CD14-positive monocyte (primary cell): ENCODE measurements around the gene TMIGD1. TPM values are rescaled to one million over a fixed set of nuclear protein-coding genes. Genes with fewer than 3 reads are reported as not detected.

Experiments used
- DNase-seq, 3 donors: peaks; one replicate each; pipeline ENCODE4 v3.0.0-alpha.2; 2011 to 2022
- H2AFZ ChIP-seq: 2 replicates; pipeline ENCODE4 v1.6.0; 2012; ENCODE audit warnings: mild to moderate bottlenecking, low read depth, low read length, inconsistent platforms; ENCODE audit not compliant: insufficient read depth, poor library complexity, severe bottlenecking
- H3K27ac ChIP-seq, 2 donors: 1 replicate in 1 of 2; 2 replicates in 1 of 2; pipeline ENCODE4 v1.5.1; 2012 to 2013; ENCODE audit warnings: low read length in 2 of 2, control low read depth in 1 of 2, inconsistent platforms in 1 of 2, low read depth in 1 of 2, mild to moderate bottlenecking in 1 of 2
- H3K27me3 ChIP-seq, 2 donors: one replicate each; pipeline versions ENCODE4 v1.6.0 to v1.6.1; 2011 to 2013; ENCODE audit warnings: low read length in 2 of 2; ENCODE audit not compliant: control insufficient read depth in 2 of 2, insufficient read depth in 2 of 2
- H3K36me3 ChIP-seq, 2 donors: replicated peaks in 1 of 2; 1 replicate in 1 of 2; 2 replicates in 1 of 2; pipeline versions ENCODE4 v1.5.1 to v1.6.1; 2012 to 2013; ENCODE audit warnings: low read length in 2 of 2, control low read depth in 1 of 2, inconsistent platforms in 1 of 2, mild to moderate bottlenecking in 1 of 2; ENCODE audit not compliant: insufficient read depth in 2 of 2, control insufficient read depth in 1 of 2
- H3K4me1 ChIP-seq, 2 donors: 1 replicate in 1 of 2; 2 replicates in 1 of 2; pipeline versions ENCODE4 v1.5.1 to v1.6.1; 2012 to 2013; ENCODE audit warnings: low read length in 2 of 2, control low read depth in 1 of 2, inconsistent platforms in 1 of 2, mild to moderate bottlenecking in 1 of 2, moderate library complexity in 1 of 2; ENCODE audit not compliant: insufficient read depth in 2 of 2, control insufficient read depth in 1 of 2
- H3K4me2 ChIP-seq: replicated peaks from 2 replicates; pipeline ENCODE3; 2012; ENCODE audit warnings: low read length, moderate library complexity, mild to moderate bottlenecking; ENCODE audit not compliant: poor library complexity, severe bottlenecking; ENCODE audit errors: extremely low read depth
- H3K4me3 ChIP-seq, 3 experiments: fragments of 200-600 bp in 1 of 3; sonication (generic) in 1 of 3; replicated peaks in 1 of 3; 1 replicate in 2 of 3; 2 replicates in 1 of 3; pipeline ENCODE4 v1.5.1; 2011 to 2013; ENCODE audit warnings: low read length in 3 of 3, mild to moderate bottlenecking in 3 of 3, control low read depth in 2 of 3, low read depth in 2 of 3, inconsistent platforms in 1 of 3, moderate library complexity in 1 of 3
- H3K79me2 ChIP-seq: 2 replicates; pipeline ENCODE4 v1.6.0; 2012; ENCODE audit warnings: mild to moderate bottlenecking, control low read depth, inconsistent platforms, low read length, moderate library complexity; ENCODE audit not compliant: insufficient read depth
- H3K9ac ChIP-seq: 2 replicates; pipeline ENCODE4 v1.6.0; 2017; ENCODE audit warnings: low read length, mild to moderate bottlenecking; ENCODE audit not compliant: insufficient read depth, poor library complexity, severe bottlenecking
- H3K9me3 ChIP-seq, 2 donors: replicated peaks in 1 of 2; 1 replicate in 1 of 2; 2 replicates in 1 of 2; pipeline versions ENCODE4 v1.5.1 to v1.6.1; 2012 to 2013; ENCODE audit warnings: low read length in 2 of 2, control low read depth in 1 of 2; ENCODE audit not compliant: control insufficient read depth in 1 of 2, insufficient read depth in 1 of 2
- H4K20me1 ChIP-seq: 2 replicates; pipeline ENCODE4 v1.6.0; 2012; ENCODE audit warnings: mild to moderate bottlenecking, low read length, control low read depth, moderate library complexity; ENCODE audit not compliant: insufficient read depth
- H3K27ac Mint-ChIP-seq, 7 donors: one replicate each; pipeline ENCODE4 v1.8.0; 2020; ENCODE audit warnings: mild to moderate bottlenecking in 7 of 7, mixed read lengths in 7 of 7, moderate library complexity in 6 of 7, inconsistent platforms in 2 of 7
- H3K27me3 Mint-ChIP-seq, 3 donors: one replicate each; pipeline ENCODE4 v1.8.0; 2021 to 2022; ENCODE audit warnings: low read depth in 3 of 3, mild to moderate bottlenecking in 3 of 3, mixed read lengths in 3 of 3, moderate library complexity in 3 of 3, inconsistent platforms in 1 of 3
- H3K36me3 Mint-ChIP-seq, 2 donors: one replicate each; pipeline ENCODE4 v1.8.0; 2020; ENCODE audit warnings: mixed read lengths in 2 of 2, inconsistent platforms in 1 of 2, mild to moderate bottlenecking in 1 of 2
- H3K4me1 Mint-ChIP-seq: one replicate; pipeline ENCODE4 v1.8.0; 2020; ENCODE audit warnings: mild to moderate bottlenecking, mixed read lengths
- H3K4me3 Mint-ChIP-seq, 2 donors: one replicate each; pipeline ENCODE4 v1.8.0; 2020; ENCODE audit warnings: mild to moderate bottlenecking in 2 of 2, mixed read lengths in 2 of 2, moderate library complexity in 1 of 2
- H3K9me3 Mint-ChIP-seq, 7 donors: one replicate each; pipeline ENCODE4 v1.8.0; 2020 to 2022; ENCODE audit warnings: mixed read lengths in 7 of 7, mild to moderate bottlenecking in 6 of 7, moderate library complexity in 6 of 7, inconsistent platforms in 2 of 7
- CTCF ChIP-seq: fragments of 200-600 bp; IDR thresholded peaks from one replicate; pipeline ENCODE4 v1.8.0; 2022; ENCODE audit warnings: antibody characterized with exemption, mild to moderate bottlenecking
- WGBS: methylation state at CpG from one replicate; pipeline ENCODE4 v1.1.5; 2013; ENCODE audit warnings: missing lambda C conversion rate; ENCODE audit not compliant: insufficient coverage; 5-methylcytosine and 5-hydroxymethylcytosine counted together
- intact Hi-C, 2 donors: fragments of 100-400 bp; cut with micrococcal nuclease; formaldehyde crosslinking; loops; one replicate each; pipeline versions ENCODE4 v1.15.0 to v1.15.1; 2023
- polyA plus RNA-seq, 3 donors: library from polyadenylated mRNA; depleted of rRNA in 1 of 3; unstranded in 2 of 3; stranded (reverse) in 1 of 3; fragments of 300-500 nt in 2 of 3; fragments of >200 nt in 1 of 3; fragmentation: Illumina TruSeq in 2 of 3; gene quantifications; 1 replicate in 2 of 3; 2 replicates in 1 of 3; pipeline ENCODE4 v1.2.3, GENCODE V29; 2012 to 2021

Gene TMIGD1
- polyA plus RNA-seq, 3 donors: not detected

GRCh38 chr17:30275911-30276310 is 57.9 kb downstream of the TMIGD1 start:
- peaks cover 60 to 94% of the 10 kb centered on the region in 2 donors for H3K36me3 ChIP-seq
- Mint-ChIP-seq H3K27me3 (peaks cover 0 to 2% (median 0%) of the 10 kb centered on the region in 3 donors), H3K27ac (peak overlapping the region in 1 of 7 donors; percentile 18), H3K9me3 (no peaks in the 10 kb centered on the region), H3K36me3 (peaks cover 71 to 80% of the 10 kb centered on the region in 2 donors), H3K4me1 (no peaks in the 10 kb centered on the region), H3K4me3 (no peak overlapping the region)
- WGBS: no CpG with 5 or more reads among the region's 2 CpGs
- TF ChIP-seq CTCF: no peak
- H2AFZ ChIP-seq: no peak overlapping the region
- H3K9me3 ChIP-seq: no peaks in the 10 kb centered on the region
- DNase-seq: no peak
- no peaks in the 10 kb centered on the region for H3K4me1 ChIP-seq
- H3K27me3 ChIP-seq: no peaks in the 10 kb centered on the region
- H4K20me1 ChIP-seq: no peaks in the 10 kb centered on the region
- no peak overlapping the region for H3K4me3 ChIP-seq
- H3K4me2 ChIP-seq: no peak overlapping the region
- H3K27ac ChIP-seq: no peak overlapping the region
- no peak overlapping the region for H3K9ac ChIP-seq
- intact Hi-C loops: no loop called here
- no peaks in the 10 kb centered on the region for H3K79me2 ChIP-seq

GRCh38 chr17:30274887-30275286 is 59.0 kb downstream of the TMIGD1 start:
- Histone ChIP-seq H3K4me3 (no peak overlapping the region), H3K9me3 (no peaks in the 10 kb centered on the region), H2AFZ (no peak overlapping the region), H3K9ac (no peak overlapping the region), H3K79me2 (no peaks in the 10 kb centered on the region), H3K4me1 (no peaks in the 10 kb centered on the region), H3K27ac (no peak overlapping the region), H3K36me3 (peaks cover 61 to 94% of the 10 kb centered on the region in 2 donors), H3K27me3 (no peaks in the 10 kb centered on the region), H3K4me2 (no peak overlapping the region), H4K20me1 (no peaks in the 10 kb centered on the region)
- intact Hi-C loops: no loop called here
- Mint-ChIP-seq H3K4me3 (no peak overlapping the region), H3K9me3 (no peaks in the 10 kb centered on the region), H3K36me3 (peaks cover 71 to 80% of the 10 kb centered on the region in 2 donors), H3K27me3 (peaks cover 0 to 2% (median 0%) of the 10 kb centered on the region in 3 donors), H3K4me1 (no peaks in the 10 kb centered on the region), H3K27ac (peak overlapping the region in 3 of 7 donors; percentile 7 to 60 (median 15))
- no peak for DNase-seq
- TF ChIP-seq CTCF: no peak
- no CpG with 5 or more reads among the region's 3 CpGs for WGBS
